GM19240 (cell line): ENCODE data around the gene OR4C6.
A peak's percentile ranks its signal among the peaks of the same experiment; 100 is the strongest.

Experiments used
- DNase-seq: peaks from one replicate; pipeline ENCODE4 v3.0.0; 2011; ENCODE audit warnings: low spot score; ENCODE audit not compliant: insufficient read length

Gene OR4C6

DNA sequence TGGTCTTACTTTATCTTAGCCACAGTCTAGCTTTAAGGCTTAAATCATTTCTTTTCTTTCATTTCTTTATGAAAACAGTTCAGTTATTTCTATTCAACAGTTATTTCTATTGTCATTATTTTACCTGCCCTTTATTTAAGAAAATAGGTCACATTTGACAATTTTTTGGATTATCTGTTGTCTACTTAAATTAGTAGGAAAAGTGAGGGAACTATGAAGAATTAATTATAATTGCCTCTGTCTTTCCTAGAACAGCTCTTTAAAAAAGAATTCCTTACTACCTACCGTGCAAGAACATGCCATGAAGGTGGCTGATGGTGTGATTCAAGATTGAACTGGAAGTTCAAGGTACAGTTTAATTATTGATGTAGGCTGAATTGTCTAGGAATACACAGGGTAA is at the start of gene OR4C6:
Gene OR4C6 (plus strand): TSS at position 301 of the 400 bp plus-strand sequence. CDS start 2,966 bp downstream, outside the sequence.
- DNase-seq, result no peak

DNA sequence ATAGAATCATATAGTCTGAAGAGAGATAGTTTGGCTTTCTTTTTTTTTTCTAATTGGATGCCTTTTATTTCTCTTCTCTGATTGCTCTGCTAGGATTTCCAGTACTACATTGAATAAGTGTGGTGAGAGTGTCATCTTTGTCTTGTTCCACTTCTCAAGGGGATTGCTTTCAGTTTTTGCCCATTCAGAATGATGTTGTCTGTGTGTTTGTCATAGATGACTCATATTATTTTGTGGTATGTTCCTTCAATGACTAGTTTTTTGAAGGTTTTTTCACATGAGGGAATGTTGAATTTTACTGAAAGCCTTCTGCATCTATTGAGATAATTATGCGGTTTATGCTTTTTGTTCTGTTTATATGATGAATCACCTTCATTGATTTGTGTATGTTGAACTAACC is 37.5 kb upstream of the OR4C6 start:
- DNase-seq, result no peak

- no peak for DNase-seq
Measured at GRCh38 chr11:55634813-55635212, 27.2 kb upstream of the OR4C6 start, which contains the start of gene OR4P4. Gene OR4P4, plus strand, starts transcription at chr11:55635113.

GRCh38 chr11:55648027-55648426 is 14.0 kb upstream of the OR4C6 start, which contains the start of gene OR4S2:
Gene OR4S2, plus strand, starts transcription at chr11:55648327. Its CDS starts 2,577 bp downstream, at chr11:55650904.
- DNase-seq, result no peak

GRCh38 chr11:55652560-55652959 is 9.4 kb upstream of the OR4C6 start:
- no peak for DNase-seq

DNA sequence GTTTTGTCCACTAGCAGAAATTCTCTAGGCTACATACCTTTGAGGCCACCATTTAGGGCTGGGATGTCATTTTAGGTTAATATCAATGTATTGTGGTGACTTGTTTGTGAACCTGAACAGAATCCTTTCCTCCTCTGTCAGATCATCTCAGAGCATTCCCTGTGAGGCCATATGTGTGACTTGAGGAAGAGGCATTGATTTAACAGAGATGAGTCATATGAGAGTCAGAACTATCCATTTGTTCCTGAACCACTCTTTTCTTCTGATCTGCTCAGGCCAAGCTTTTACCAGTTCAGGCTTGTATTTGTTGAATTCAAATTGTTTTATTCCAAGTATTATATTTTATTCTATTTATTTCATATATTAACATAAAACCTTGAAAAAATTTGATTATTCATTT is 6.9 kb upstream of the OR4C6 start:
- no peak for DNase-seq

- peak; percentile 4 for DNase-seq
Measured at GRCh38 chr11:55658031-55658573, 3.9 kb upstream of the OR4C6 start.

DNA sequence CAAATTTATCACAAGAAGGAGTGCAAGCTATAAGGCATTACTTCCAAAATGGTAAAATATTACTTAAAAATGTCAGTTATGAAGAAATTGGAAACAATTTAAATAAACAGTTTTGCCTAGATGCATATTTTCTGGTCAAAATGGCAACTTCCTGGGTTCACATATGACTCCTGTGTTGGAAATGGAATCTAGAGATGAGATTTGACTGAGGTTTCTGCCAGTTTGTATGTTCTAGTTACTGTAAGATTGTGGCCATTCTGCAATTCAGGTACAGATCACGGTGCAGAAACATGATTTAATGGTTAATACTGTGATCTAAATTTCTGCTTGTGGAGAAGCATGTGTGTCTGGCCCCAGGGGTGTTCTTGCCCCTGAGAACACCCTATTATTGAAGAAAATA is 3.4 kb upstream of the OR4C6 start:
- no peak for DNase-seq

- DNase-seq, result no peak
Measured at GRCh38 chr11:55669376-55669775, 7.4 kb downstream of the OR4C6 start.

GRCh38 chr11:55673860-55674259 is 11.9 kb downstream of the OR4C6 start:
- no peak for DNase-seq

DNA sequence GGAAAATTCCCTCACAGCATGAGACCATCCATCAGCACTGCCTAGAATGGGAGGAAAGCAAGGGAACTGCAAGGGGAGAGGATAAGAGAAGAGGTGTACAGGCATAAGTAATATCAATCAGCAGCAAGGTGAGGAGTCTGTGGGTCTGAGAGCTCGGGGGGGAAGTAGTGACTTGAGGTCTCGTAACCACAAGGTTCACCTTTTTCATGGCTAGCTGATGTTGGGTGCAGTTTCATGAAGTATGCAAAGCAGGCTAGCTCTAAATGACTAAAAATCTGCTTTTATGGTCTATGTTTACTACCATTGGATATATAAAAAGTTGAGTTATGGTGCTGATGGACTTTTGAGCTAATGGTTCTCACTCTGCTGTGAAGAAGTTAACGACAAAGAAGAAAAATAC is 35.8 kb downstream of the OR4C6 start:
- peak; percentile 4 for DNase-seq

DNA sequence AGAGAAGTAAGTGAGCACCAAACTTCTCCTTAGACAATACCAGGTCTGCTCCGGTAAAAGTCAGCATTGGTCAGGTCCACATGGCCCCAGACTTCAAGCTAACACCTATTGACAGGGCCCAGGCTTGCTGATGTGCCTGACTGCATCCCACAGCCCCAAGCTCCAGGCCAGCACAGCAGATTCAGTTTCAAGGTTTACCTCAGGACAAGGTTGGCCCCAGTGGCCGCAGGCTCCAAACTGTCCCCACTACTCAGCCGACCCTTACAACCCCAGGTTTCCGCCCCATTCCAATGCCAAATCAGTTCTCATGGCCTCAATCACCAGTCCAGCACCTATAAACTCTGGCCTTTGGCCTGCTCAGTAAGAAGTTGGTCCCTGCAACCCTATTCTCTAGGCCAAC is 39.4 kb downstream of the OR4C6 start:
- DNase-seq, result no peak

GRCh38 chr11:55707029-55707428 is 45.0 kb downstream of the OR4C6 start:
- no peak for DNase-seq

DNA sequence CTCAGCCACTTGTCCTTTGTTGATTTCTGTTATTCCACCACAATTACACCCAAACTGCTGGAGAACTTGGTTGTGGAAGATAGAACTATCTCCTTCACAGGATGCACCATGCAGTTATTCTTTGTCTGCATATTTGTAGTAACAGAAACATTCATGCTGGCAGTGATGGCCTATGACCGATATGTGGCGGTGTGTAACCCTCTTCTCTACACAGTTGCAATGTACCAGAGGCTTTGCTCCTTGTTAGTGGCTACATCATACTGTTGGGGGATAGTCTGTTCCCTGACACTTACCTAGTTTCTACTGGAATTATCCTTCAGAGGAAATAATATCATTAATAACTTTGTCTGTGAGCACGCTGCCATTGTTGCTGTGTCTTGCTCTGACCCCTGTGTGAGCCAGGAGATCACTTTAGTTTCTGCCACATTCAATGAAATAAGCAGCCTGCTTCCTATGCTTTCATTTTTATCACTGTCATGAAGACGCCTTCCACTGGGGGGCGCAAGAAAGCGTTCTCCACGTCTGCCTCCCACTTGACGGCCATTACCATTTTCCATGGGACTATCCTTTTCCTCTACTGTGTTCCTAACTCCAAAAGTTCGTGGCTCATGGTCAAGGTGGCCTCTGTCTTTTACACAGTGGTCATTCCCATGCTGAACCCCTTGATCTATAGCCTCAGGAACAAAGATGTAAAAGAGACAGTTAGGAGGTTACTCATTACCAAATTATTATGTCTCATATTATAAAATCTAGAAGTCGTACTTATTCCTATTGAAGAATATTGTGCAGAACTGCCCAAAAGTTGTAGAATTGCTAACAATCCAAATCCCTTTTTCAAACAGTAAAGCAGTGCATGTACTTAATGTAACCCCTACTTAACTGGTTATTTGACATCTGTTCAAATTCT is 53.2 kb downstream of the OR4C6 start:
- DNase-seq, result no peak
